ENCODE results near the gene CEP290.
"Not testable (repeated sequence)": the region's sequence is repeated elsewhere in the genome, so short reads cannot be mapped to it uniquely, and the experiment has no call there.

Gene CEP290

GRCh38 chr12:88035271-88035906 lies 106.5 kb downstream of the CEP290 start:
- DNase-seq: peak; percentile 84

- DNase-seq: not testable (repeated sequence)
These were observed 110.7 kb downstream of the CEP290 start for GRCh38 chr12:88031161-88031560.

- no peak for DNase-seq
These were observed 112.7 kb downstream of the CEP290 start, which contains the start of gene C12orf50 for GRCh38 chr12:88029093-88029665. C12orf50 (minus strand) TSS chr12:88029401; CDS start chr12:88026962, 2,439 bp downstream.

- DNase-seq: no peak
These were observed 115.7 kb downstream of the CEP290 start for GRCh38 chr12:88026196-88026595.

- no peak for DNase-seq
These were observed 123.9 kb downstream of the CEP290 start for GRCh38 chr12:88017964-88018363.

- DNase-seq: no peak
These were observed 126.1 kb downstream of the CEP290 start for GRCh38 chr12:88015825-88016224.

GRCh38 chr12:88011755-88012154 lies 130.1 kb downstream of the CEP290 start:
- no peak for DNase-seq

- no peak for DNase-seq
These were observed 135.5 kb downstream of the CEP290 start for GRCh38 chr12:88006351-88006750.

GRCh38 chr12:88001327-88001726 lies 140.6 kb downstream of the CEP290 start:
- no peak for DNase-seq

Data from CD4-positive, alpha-beta T cell treated with Interferon gamma for 1 hour (primary cell).